Measurements from ENCODE around the gene SHC1.

The SHC1 gene

DNA sequence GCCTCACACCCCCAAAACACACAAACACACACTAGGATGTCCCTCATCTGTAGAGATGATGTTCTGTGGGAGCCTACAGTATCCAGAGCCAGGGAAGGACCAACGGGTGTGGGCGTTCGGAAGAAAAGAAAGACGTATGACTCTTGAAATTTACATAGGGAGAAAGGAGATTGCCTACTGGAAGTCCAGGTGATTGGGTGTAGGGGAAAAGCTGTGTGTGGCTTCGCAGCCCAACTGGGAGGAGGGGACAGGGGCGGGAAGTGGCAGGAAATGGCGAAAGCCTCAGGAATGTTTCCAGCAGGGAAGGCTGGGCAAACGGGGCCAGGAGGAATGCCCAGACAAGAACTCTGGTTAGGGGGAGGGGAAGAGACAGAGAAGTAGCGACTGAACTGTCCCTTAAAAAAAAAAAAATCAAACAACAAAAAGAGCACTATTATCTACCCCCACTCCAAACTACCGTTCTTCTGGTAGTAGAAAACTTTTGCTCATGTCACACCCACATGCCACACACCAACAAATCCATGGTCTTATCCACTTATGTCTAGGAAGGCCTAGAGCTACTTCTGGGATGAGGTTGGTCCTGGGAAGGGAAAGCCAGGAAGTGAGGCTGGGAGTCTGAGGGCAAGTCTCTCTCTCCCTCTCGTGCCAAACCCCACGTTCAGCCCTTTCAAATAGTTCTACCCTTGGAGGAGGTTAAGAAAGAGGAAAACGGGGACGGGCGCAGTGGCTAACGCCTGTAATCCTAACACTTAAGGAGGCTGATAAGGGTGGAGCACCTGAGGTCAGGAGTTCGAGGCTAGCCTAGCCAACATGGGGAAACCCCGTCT, 2.2 kb upstream of the SHC1 start (continued):
- TF ChIP-seq, protein P1, sequence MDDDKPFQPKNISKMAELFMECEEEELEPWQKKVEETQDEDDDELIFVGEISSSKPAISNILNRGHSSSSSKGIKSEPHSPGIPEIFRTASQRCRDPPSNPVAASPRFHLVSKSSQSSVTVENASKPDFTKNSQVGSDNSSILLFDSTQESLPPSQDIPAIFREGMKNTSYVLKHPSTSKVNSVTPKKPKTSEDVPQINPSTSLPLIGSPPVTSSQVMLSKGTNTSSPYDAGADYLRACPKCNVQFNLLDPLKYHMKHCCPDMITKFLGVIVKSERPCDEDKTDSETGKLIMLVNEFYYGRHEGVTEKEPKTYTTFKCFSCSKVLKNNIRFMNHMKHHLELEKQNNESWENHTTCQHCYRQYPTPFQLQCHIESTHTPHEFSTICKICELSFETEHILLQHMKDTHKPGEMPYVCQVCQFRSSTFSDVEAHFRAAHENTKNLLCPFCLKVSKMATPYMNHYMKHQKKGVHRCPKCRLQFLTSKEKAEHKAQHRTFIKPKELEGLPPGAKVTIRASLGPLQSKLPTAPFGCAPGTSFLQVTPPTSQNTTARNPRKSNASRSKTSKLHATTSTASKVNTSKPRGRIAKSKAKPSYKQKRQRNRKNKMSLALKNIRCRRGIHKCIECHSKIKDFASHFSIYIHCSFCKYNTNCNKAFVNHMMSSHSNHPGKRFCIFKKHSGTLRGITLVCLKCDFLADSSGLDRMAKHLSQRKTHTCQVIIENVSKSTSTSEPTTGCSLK (tag by site-specific recombination; IDR thresholded peaks at IDR 0.05) = no peak
- TF ChIP-seq ZFP37 (tag by site-specific recombination; IDR thresholded peaks at IDR 0.05) (no peak), ZNF324 (tag by site-specific recombination; IDR thresholded peaks at IDR 0.05) (peak; percentile 45; the same call in 1 of the 2 replicates), ZNF274 (IDR thresholded peaks at IDR 0.05; ENCODE audit: low read length) (no peak), ZNF274 (tag by site-specific recombination; IDR thresholded peaks at IDR 0.05; ENCODE audit: borderline replicate concordance) (no peak), ZNF660 (tag by site-specific recombination; IDR thresholded peaks at IDR 0.05) (no peak), PRDM1 (tag by site-specific recombination; IDR thresholded peaks at IDR 0.05) (peak; percentile 86), ZNF223 (tag by site-specific recombination; IDR thresholded peaks at IDR 0.05) (no peak), ZNF112 (tag by site-specific recombination; IDR thresholded peaks at IDR 0.05) (no peak), ZNF629 (tag by site-specific recombination; IDR thresholded peaks at IDR 0.05) (peak; percentile 69), YY2 (tag by site-specific recombination; IDR thresholded peaks at IDR 0.05) (no peak), ZNF600 (tag by site-specific recombination; IDR thresholded peaks at IDR 0.05) (peak; percentile 65; the same call in 1 of the 2 replicates), TCF7L2 (IDR thresholded peaks at IDR 0.05; ENCODE audit: borderline replicate concordance, low read depth, low read length) (no peak), ZNF2 (tag by site-specific recombination; IDR thresholded peaks at IDR 0.05) (0 out of 2 replicates have a peak, but pooled peaks have one; percentile 18), ZNF830 (tag by site-specific recombination; IDR thresholded peaks at IDR 0.05; ENCODE audit: low read depth) (no peak), ZNF140 (tag by site-specific recombination; IDR thresholded peaks at IDR 0.05) (no peak), ZBTB8A (tag by site-specific recombination; IDR thresholded peaks at IDR 0.05) (peak; percentile 19; the same call in 1 of the 2 replicates), ZSCAN30 (tag by site-specific recombination; IDR thresholded peaks at IDR 0.05) (no peak), ZBTB48 (tag by site-specific recombination; IDR thresholded peaks at IDR 0.05) (peak; percentile 20; the same call in 1 of the 2 replicates), ZNF16 (tag by site-specific recombination; IDR thresholded peaks at IDR 0.05; ENCODE audit: low read depth) (no peak), ZNF560 (tag by site-specific recombination; IDR thresholded peaks at IDR 0.05; ENCODE audit: borderline replicate concordance) (no peak)
- TF ChIP-seq, protein P2, sequence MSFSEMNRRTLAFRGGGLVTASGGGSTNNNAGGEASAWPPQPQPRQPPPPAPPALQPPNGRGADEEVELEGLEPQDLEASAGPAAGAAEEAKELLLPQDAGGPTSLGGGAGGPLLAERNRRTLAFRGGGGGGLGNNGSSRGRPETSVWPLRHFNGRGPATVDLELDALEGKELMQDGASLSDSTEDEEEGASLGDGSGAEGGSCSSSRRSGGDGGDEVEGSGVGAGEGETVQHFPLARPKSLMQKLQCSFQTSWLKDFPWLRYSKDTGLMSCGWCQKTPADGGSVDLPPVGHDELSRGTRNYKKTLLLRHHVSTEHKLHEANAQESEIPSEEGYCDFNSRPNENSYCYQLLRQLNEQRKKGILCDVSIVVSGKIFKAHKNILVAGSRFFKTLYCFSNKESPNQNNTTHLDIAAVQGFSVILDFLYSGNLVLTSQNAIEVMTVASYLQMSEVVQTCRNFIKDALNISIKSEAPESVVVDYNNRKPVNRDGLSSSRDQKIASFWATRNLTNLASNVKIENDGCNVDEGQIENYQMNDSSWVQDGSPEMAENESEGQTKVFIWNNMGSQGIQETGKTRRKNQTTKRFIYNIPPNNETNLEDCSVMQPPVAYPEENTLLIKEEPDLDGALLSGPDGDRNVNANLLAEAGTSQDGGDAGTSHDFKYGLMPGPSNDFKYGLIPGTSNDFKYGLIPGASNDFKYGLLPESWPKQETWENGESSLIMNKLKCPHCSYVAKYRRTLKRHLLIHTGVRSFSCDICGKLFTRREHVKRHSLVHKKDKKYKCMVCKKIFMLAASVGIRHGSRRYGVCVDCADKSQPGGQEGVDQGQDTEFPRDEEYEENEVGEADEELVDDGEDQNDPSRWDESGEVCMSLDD (tag by site-specific recombination; IDR thresholded peaks at IDR 0.05) = no peak
- TF ChIP-seq, protein P3, sequence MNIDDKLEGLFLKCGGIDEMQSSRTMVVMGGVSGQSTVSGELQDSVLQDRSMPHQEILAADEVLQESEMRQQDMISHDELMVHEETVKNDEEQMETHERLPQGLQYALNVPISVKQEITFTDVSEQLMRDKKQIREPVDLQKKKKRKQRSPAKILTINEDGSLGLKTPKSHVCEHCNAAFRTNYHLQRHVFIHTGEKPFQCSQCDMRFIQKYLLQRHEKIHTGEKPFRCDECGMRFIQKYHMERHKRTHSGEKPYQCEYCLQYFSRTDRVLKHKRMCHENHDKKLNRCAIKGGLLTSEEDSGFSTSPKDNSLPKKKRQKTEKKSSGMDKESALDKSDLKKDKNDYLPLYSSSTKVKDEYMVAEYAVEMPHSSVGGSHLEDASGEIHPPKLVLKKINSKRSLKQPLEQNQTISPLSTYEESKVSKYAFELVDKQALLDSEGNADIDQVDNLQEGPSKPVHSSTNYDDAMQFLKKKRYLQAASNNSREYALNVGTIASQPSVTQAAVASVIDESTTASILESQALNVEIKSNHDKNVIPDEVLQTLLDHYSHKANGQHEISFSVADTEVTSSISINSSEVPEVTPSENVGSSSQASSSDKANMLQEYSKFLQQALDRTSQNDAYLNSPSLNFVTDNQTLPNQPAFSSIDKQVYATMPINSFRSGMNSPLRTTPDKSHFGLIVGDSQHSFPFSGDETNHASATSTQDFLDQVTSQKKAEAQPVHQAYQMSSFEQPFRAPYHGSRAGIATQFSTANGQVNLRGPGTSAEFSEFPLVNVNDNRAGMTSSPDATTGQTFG (tag by site-specific recombination; IDR thresholded peaks at IDR 0.05; ENCODE audit: borderline replicate concordance) = no peak
- TF ChIP-seq, protein P4, sequence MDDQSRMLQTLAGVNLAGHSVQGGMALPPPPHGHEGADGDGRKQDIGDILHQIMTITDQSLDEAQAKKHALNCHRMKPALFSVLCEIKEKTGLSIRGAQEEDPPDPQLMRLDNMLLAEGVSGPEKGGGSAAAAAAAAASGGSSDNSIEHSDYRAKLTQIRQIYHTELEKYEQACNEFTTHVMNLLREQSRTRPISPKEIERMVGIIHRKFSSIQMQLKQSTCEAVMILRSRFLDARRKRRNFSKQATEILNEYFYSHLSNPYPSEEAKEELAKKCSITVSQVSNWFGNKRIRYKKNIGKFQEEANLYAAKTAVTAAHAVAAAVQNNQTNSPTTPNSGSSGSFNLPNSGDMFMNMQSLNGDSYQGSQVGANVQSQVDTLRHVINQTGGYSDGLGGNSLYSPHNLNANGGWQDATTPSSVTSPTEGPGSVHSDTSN (CRISPR knock-in tag; IDR thresholded peaks at IDR 0.05) = no peak
- TF ChIP-seq, protein P5, sequence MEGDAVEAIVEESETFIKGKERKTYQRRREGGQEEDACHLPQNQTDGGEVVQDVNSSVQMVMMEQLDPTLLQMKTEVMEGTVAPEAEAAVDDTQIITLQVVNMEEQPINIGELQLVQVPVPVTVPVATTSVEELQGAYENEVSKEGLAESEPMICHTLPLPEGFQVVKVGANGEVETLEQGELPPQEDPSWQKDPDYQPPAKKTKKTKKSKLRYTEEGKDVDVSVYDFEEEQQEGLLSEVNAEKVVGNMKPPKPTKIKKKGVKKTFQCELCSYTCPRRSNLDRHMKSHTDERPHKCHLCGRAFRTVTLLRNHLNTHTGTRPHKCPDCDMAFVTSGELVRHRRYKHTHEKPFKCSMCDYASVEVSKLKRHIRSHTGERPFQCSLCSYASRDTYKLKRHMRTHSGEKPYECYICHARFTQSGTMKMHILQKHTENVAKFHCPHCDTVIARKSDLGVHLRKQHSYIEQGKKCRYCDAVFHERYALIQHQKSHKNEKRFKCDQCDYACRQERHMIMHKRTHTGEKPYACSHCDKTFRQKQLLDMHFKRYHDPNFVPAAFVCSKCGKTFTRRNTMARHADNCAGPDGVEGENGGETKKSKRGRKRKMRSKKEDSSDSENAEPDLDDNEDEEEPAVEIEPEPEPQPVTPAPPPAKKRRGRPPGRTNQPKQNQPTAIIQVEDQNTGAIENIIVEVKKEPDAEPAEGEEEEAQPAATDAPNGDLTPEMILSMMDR (tag by site-specific recombination; IDR thresholded peaks at IDR 0.05) = no peak
- TF ChIP-seq, protein P6, sequence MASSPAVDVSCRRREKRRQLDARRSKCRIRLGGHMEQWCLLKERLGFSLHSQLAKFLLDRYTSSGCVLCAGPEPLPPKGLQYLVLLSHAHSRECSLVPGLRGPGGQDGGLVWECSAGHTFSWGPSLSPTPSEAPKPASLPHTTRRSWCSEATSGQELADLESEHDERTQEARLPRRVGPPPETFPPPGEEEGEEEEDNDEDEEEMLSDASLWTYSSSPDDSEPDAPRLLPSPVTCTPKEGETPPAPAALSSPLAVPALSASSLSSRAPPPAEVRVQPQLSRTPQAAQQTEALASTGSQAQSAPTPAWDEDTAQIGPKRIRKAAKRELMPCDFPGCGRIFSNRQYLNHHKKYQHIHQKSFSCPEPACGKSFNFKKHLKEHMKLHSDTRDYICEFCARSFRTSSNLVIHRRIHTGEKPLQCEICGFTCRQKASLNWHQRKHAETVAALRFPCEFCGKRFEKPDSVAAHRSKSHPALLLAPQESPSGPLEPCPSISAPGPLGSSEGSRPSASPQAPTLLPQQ (tag by site-specific recombination; IDR thresholded peaks at IDR 0.05) = peak; percentile 79

Measured in HEK293 (cell line).